ENCODE measurements around the gene IFT52.

The IFT52 gene, protein sequence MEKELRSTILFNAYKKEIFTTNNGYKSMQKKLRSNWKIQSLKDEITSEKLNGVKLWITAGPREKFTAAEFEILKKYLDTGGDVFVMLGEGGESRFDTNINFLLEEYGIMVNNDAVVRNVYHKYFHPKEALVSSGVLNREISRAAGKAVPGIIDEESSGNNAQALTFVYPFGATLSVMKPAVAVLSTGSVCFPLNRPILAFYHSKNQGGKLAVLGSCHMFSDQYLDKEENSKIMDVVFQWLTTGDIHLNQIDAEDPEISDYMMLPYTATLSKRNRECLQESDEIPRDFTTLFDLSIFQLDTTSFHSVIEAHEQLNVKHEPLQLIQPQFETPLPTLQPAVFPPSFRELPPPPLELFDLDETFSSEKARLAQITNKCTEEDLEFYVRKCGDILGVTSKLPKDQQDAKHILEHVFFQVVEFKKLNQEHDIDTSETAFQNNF
- 24.1 to 28.3 reads per million in 2 donors for total RNA-seq

- peak; percentile 74 for DNase-seq
These were observed at the start of gene IFT52 for GRCh38 chr20:43590392-43591303. IFT52 (plus strand) TSS chr20:43590937; CDS start chr20:43594699, 3,762 bp downstream.

- DNase-seq: no peak
These were observed 49.5 kb upstream of the IFT52 start for GRCh38 chr20:43541214-43541613.

DNA sequence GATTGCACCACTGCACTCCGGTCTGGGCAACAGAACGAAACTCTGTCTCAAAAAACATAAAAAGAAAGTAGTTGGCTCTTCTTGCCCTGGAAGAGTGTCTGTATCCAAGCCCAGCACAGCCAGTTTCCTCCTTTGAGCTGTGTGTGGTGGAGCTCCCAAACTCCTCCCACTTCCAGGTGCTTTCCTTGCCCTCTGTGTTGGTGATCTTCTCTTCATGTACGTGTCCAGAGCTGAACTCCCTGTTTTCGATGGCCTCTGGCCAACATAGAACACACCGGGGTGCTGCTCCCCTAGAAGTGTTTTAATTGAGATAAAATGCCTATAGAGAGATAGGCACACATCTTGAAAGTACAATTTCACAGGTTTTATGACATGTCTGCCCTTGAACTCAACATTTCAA, 48.6 kb upstream of the IFT52 start:
- no peak for DNase-seq

DNA sequence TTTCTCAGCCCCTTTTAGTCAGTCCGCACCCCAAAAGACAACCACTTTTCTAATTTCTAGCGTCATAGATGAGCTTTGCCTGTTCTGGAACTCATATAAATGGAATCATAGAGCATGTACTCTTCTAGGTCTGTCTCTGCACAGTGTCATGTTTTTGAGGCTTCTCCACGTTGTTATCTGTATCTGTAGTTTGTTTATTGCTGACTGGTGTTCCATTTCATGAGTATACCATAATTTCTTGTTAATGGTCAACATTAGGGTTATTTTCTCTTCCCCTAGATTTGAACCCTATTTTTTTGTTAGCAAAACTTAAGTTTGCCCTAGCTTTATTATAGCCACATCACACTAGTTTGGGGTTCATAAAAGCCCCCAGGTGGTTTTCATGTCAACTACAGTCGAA, 48.1 kb upstream of the IFT52 start:
- DNase-seq: no peak

DNA sequence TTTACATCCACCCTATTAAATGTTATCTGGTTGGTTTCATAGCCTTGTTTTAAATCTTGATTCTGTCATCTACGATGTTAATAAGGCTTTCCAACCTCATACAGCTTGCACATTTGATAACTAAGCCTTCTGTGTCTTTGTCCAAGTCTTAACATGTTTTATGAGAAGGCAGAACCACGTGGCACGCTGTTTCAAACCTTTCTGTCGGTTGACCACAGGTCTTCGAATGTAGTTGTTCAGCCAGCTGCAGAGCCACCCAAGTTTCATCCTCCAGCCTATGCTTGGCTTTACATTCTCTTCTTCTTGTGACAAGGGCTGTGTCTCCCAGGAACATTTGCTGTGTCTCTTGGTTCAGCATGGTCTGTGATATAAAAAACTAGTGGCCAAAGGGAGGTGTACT, 47.6 kb upstream of the IFT52 start:
- no peak for DNase-seq

- DNase-seq: no peak
These were observed 46.2 kb upstream of the IFT52 start for GRCh38 chr20:43544501-43544900.

DNA sequence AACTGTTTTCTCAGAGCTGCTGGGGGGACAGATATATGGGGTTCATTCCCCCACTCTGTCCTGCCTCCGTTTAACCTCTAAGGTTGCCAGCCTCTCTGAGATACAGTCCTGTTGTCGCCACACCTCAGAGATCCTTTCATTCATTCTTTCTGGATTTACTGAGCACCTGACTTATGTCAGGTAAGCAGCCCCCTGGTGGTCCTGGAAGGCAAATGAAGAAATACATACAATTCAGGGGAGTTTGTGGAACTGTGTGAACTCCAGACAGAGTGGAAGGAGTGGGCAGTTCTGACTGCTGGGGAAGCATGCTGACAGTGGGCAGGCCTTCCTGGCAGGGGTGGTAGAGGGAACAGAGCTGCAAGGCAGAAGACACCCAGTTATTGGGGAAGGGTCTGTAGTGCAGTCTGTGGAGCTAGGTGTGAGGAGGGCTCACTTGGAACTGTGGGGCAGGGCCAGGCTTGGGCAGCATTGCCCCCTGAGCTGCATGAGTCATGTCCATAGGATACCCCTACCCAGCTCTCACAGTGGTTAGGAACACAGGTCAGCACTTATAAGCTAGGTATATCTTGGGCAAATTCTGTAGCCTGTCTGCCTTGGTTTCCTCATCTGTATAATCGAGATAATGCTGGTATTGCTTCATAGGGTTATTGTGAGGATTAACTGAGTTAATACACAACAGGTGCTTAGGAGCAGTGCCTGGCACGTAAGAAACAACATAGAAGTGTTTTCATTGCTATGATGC, 44.7 kb upstream of the IFT52 start:
- no peak for DNase-seq

- no peak for DNase-seq
These were observed 42.4 kb upstream of the IFT52 start for GRCh38 chr20:43548273-43548880.

GRCh38 chr20:43549416-43550065, 41.2 kb upstream of the IFT52 start:
- no peak for DNase-seq

GRCh38 chr20:43550456-43550855, 40.3 kb upstream of the IFT52 start:
- no peak for DNase-seq

DNA sequence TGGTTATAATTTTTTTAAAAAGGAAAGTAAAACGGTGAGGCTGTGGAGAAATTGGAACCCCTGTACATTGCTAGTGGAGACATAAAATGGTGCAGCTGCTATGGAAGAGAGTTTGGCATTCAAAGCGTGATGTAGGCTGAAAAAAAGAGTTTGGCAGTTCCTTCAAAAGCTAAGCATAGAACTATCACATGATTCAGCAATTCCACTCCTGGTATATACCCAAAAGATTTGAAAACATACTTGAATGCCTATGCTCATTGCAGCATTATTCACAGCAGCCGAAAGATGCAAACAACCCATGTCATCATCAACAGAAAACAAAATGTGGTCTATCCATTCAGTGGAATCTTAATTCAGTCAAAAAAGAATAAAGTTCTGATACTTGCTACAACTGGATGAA, 36.4 kb upstream of the IFT52 start:
- no peak for DNase-seq

DNA sequence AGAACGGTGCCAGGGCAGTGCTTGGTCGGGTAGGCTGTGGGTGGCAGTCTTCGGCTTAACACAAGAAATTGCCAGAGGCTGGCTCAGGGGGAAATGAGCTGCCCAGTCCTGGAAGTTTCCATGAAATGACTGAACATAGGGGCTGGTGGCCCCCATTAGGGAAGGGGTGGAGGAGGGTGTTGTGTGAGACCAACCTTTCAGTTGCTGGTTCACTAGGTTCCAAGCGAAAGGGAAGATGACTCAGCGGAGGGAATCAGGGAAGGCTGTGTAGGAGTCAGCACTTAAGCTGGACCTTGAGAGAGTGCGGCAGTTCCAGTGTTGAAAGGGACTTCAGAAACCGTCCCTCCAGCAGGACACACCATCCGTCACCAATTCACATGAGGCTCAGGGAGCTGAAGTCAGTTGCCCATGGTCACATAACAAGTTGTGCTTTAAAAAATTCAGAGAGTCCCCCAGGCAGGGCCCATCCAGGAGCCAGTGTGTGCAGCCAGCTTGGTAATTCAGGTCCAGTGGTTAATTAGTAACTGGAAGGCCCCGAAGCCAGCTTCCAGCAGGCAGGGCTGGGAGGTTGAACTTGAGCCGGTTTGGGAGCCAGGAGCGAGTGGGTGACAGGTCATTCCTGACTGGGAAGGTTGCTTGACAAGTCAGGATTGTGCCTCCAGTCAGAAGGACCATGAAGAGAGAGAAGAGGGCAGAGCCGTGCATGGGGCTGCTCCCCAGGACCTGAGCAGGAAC, 32.2 kb upstream of the IFT52 start, which contains the start of gene SGK2:
SGK2 (plus strand) TSS at position 616 of the 735 bp plus-strand sequence. CDS start 7,469 bp downstream, outside the sequence.
- no peak for DNase-seq

DNA sequence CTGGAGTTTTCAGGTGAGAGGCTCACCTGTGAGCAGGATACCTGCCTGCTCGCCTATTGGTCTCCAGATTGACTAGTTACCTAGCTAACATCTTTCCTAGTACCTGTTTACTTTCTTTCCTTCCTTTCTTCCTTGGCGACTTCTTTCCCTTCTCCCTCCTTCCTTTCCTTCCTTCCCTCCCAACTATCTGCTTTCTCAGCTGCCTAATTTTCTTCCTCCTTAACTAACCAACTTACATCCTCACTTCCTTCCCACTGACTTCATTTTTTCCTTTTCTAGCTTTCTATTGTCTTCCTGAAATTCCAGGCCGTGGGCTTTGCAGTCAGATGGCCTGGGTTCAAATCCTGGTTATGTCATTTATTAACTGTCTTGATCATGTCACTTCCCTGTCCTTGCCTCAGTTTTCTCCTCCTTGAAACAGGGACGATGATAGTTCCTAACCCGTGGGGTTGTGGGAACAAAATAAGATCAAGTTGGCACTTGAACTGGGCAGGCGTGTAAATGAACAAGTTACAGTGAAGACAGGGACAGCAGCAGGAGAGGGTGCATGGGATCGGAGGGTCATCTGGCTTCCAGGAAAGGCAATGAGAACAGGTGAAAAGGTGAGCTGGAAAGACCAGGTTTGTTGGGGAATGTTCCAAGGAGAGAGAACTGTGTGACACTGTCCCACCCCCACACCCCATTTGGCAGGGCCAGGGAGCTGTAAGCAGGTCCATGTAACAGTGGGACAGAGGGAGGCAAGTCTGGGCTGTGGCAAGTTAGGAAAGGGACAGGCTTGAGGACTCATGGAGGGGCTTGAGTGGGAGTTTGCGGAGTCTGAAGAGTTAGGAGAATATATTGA, 31.4 kb upstream of the IFT52 start:
- no peak for DNase-seq

- no peak for DNase-seq
These were observed 29.8 kb upstream of the IFT52 start for GRCh38 chr20:43560974-43561373.

- DNase-seq: no peak
These were observed 27.3 kb upstream of the IFT52 start for GRCh38 chr20:43563429-43563828.

DNA sequence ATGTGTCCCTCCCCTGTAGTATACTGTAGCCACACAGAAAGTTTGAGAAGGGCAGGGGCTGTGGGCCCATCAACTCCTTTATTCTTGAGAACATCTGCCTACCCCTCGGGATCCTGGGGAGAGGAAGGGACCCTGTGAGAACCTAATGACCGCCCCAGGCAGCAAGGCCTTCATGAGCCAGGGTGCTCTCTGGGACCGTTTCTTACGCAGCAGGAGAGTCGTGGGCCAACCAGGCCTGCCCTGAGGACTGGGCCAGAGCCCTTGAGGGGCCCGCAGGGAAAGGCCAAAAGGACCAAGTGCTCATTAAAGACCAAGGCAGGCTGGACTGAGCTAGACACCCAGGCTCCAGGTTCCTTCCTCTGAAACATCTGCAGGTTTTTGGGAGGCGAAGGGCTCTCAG, 26.7 kb upstream of the IFT52 start:
- DNase-seq: no peak

DNA sequence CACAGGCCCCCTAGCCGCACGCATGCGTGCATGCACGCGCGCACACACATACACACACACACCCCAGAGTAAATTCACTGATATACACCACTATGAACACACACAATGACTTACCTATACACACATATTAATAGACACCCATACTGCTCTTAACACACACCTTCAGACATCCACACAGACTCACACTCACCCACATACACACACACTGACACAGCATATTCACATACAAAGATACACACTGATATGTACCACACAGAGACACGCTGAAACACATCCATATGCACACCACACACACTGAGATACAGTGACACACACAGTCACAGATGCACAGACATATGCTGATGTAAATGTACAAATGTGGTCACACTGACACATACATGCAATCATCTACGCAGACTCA, 26.3 kb upstream of the IFT52 start:
- no peak for DNase-seq

DNA sequence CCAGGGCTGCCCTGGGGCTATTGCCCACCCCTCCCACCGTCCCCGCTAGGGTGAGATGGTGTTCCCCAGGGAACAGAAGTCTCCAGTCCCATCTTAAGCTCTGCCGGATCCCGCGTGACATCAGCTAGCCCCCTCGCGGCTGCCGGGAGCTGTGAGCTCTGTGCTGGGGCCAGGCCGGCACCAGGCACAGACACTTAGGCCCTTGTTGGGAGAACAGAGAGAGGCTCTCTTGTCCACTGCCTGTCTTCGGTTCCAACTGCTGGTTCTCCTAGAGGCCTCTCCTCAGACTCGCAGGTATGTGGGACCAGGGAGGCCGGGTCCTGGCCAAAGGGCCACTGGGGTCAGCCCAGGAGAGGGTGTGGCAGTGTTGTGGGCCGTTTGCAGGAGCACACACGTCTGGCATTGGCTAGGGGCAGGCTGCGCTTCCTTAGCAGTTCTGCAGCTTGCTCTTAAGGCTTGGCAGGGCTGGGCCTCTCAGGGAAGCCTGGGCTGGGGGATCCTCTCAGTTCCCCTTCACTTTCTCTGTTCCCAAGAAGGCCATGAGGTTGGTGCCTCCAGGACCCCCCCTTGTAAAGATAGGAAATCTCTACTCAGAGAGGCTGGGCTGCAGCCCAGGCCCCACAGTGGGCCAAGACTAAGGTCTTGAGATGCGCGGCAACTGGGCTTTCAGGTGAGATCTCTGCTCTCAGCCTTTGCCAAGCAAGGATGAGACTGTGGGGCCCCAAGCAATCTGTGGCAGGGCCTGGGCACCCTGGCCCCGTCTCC, 25.6 kb upstream of the IFT52 start:
- DNase-seq: no peak

- DNase-seq: no peak
These were observed 25.0 kb upstream of the IFT52 start for GRCh38 chr20:43565758-43566104.

DNA sequence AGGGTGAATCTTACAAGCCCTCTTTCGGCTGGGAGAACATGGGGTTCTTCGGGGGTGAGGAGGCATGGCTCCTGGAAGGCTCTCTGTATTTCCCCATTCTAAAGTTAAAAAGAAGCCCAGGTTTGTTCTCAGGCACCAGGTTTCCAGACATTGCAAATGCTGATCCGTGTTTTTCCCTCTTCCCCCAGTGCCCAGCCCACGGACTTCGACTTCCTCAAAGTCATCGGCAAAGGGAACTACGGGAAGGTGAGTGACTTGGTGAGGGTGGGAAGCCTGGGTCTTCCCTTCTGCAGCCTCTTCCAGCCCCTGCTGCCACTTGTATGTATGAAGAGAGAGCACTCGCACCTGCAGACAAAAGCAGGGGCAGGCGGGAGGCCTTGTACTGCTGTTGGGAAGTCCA, 23.3 kb upstream of the IFT52 start:
- no peak for DNase-seq
